Measurements from ENCODE around the gene PARD3. TPM values are rescaled to one million over a fixed set of nuclear protein-coding genes. Genes with fewer than 3 reads are reported as not detected.

The PARD3 gene
- total RNA-seq, 1 experiment from 2014 or later = 154 TPM

DNA sequence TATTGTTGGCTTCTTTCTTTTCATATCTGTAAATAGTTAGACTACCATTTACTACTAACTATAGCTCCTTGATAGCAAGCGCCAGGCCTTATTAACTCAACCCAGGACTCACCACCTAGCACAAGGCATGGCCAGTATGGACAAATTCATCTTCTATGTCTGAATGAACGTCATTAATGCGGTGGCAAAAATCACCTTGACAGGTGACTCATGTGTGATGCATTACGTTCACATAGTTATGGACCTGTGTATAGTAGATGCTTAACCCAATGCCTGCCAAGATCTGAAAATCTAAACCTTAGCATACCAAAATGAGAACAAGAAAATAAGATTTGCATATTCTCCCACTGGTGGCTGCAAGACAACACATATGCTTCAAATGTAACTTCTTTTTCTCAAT, 300.8 kb downstream of the PARD3 start:
- H3K79me2 ChIP-seq (ENCODE audit: low read length) = peaks cover 15% of the 10 kb centered on the region
- H3K9me3 ChIP-seq (ENCODE audit: low read length) = no peaks in the 10 kb centered on the region
- peaks cover 5% of the 10 kb centered on the region; the same call in 1 of the 2 replicates for H3K36me3 ChIP-seq (ENCODE audit: low read depth, low read length)
- no peaks in the 10 kb centered on the region for H3F3A ChIP-seq (ENCODE audit: low read length, unreplicated experiment)
- H3K4me2 ChIP-seq (ENCODE audit: low read length) = no peak overlapping the region
- DNase-seq (peak; percentile 88), ATAC-seq (peak; percentile 84)
- no TSS peak for BruUV-seq (replicated peaks)
- ChIA-PET CTCF (no interaction called here), POLR2A (ENCODE audit: unreplicated experiment) (no interaction called here)
- H3K4me3 ChIP-seq (ENCODE audit: low read length) = no peak overlapping the region
- TF ChIP-seq, protein P1, sequence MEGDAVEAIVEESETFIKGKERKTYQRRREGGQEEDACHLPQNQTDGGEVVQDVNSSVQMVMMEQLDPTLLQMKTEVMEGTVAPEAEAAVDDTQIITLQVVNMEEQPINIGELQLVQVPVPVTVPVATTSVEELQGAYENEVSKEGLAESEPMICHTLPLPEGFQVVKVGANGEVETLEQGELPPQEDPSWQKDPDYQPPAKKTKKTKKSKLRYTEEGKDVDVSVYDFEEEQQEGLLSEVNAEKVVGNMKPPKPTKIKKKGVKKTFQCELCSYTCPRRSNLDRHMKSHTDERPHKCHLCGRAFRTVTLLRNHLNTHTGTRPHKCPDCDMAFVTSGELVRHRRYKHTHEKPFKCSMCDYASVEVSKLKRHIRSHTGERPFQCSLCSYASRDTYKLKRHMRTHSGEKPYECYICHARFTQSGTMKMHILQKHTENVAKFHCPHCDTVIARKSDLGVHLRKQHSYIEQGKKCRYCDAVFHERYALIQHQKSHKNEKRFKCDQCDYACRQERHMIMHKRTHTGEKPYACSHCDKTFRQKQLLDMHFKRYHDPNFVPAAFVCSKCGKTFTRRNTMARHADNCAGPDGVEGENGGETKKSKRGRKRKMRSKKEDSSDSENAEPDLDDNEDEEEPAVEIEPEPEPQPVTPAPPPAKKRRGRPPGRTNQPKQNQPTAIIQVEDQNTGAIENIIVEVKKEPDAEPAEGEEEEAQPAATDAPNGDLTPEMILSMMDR (conservative IDR thresholded peaks at IDR 0.05; ENCODE audit: low read depth, low read length) = no peak
- no peak for TF ChIP-seq EZH2phosphoT487 (IDR thresholded peaks at IDR 0.05; ENCODE audit: borderline replicate concordance, low read length)
- no peak for TF ChIP-seq EZH2 (IDR thresholded peaks at IDR 0.05; ENCODE audit: low read length, unreplicated experiment)
- H3K27ac ChIP-seq (ENCODE audit: low read length) = peak overlapping the region; percentile 12
- no peaks in the 10 kb centered on the region for H4K20me1 ChIP-seq (ENCODE audit: low read length)
- intact Hi-C loops (cut with micrococcal nuclease) = no loop called here
- H3K9me2 ChIP-seq (replicated peaks; ENCODE audit: low read length) = no peaks in the 10 kb centered on the region
- H2AFZ ChIP-seq (ENCODE audit: low read length) = no peak overlapping the region
- H3K9ac ChIP-seq (ENCODE audit: low read length) = no peak overlapping the region
- H3K27me3 ChIP-seq (ENCODE audit: low read length) = no peaks in the 10 kb centered on the region
- H3K4me1 ChIP-seq (ENCODE audit: insufficient read depth, low read length) = peaks cover 15% of the 10 kb centered on the region

DNA sequence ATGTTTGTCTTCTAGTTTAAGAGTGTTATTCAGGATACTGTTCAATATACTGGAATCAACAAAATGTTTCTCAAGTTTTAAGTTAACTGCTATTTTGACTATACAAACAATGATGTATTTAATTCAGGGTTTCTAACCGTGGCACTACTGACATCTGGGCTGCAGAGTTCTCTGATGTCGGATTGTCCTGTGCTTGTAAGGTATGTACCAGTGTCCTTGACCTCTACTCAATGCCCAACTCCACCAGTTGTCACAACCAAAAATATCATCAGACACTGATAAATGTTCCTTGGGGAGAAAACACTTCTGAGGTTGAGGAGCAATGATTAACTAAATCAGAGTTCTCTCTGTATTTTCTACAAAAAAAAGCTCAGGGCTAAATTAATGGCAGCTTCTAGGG, 301.5 kb downstream of the PARD3 start:
- intact Hi-C loops (cut with micrococcal nuclease) = no loop called here
- TF ChIP-seq EZH2phosphoT487 (IDR thresholded peaks at IDR 0.05; ENCODE audit: borderline replicate concordance, low read length) = no peak
- TF ChIP-seq, protein P1 (conservative IDR thresholded peaks at IDR 0.05; ENCODE audit: low read depth, low read length) = no peak
- TF ChIP-seq EZH2 (IDR thresholded peaks at IDR 0.05; ENCODE audit: low read length, unreplicated experiment) = no peak
- H3K9me2 ChIP-seq (replicated peaks; ENCODE audit: low read length) = no peaks in the 10 kb centered on the region
- no peaks in the 10 kb centered on the region for H4K20me1 ChIP-seq (ENCODE audit: low read length)
- peaks cover 5% of the 10 kb centered on the region; the same call in 1 of the 2 replicates for H3K36me3 ChIP-seq (ENCODE audit: low read depth, low read length)
- peaks cover 10% of the 10 kb centered on the region for H3K4me1 ChIP-seq (ENCODE audit: insufficient read depth, low read length)
- H3K27me3 ChIP-seq (ENCODE audit: low read length) = no peaks in the 10 kb centered on the region
- no peaks in the 10 kb centered on the region for H3K9me3 ChIP-seq (ENCODE audit: low read length)
- H3K27ac ChIP-seq (ENCODE audit: low read length) = peak overlapping the region; percentile 12
- no peak overlapping the region for H2AFZ ChIP-seq (ENCODE audit: low read length)
- BruUV-seq (replicated peaks) = no TSS peak
- DNase-seq (no peak), ATAC-seq (no peak)
- H3F3A ChIP-seq (ENCODE audit: low read length, unreplicated experiment) = no peaks in the 10 kb centered on the region
- H3K4me2 ChIP-seq (ENCODE audit: low read length) = no peak overlapping the region
- ChIA-PET CTCF (no interaction called here), POLR2A (ENCODE audit: unreplicated experiment) (no interaction called here)
- no peak overlapping the region for H3K9ac ChIP-seq (ENCODE audit: low read length)
- no peak overlapping the region for H3K4me3 ChIP-seq (ENCODE audit: low read length)
- H3K79me2 ChIP-seq (ENCODE audit: low read length) = peaks cover 10% of the 10 kb centered on the region

DNA sequence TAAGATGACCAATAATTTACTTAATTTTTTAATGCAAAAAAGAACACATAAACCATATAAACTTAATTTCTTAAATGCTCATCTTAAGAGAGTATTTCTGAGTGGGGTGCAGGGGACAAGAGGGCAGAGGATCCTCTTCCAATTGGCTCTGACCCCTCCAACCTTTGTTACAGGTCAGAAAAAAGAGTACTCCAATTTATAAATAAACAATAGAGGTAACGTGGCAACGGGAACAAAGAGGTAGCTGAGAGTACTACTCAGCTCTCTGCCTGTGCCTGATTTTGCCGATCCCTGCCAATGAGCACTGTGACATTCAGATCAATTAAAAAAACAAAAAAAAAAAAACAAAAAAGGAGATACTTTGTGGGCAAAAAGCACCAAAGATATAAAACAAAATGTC, 307.9 kb downstream of the PARD3 start:
- ChIA-PET POLR2A (ENCODE audit: unreplicated experiment) (interaction anchor here (0.6 kb wide), 1 partner anchor 487 kb away, joined by 7 read pairs; no protein-coding TSS in a partner anchor), CTCF (no interaction called here)
- DNase-seq (no peak), ATAC-seq (no peak)
- no peak overlapping the region for H3K27ac ChIP-seq (ENCODE audit: low read length)
- BruUV-seq (replicated peaks) = no TSS peak
- peaks cover 5% of the 10 kb centered on the region; the same call in 1 of the 2 replicates for H4K20me1 ChIP-seq (ENCODE audit: low read length)
- H3K4me3 ChIP-seq (ENCODE audit: low read length) = no peak overlapping the region
- no peak overlapping the region for H3K9ac ChIP-seq (ENCODE audit: low read length)
- H3K79me2 ChIP-seq (ENCODE audit: low read length) = no peaks in the 10 kb centered on the region
- TF ChIP-seq EZH2phosphoT487 (IDR thresholded peaks at IDR 0.05; ENCODE audit: borderline replicate concordance, low read length) = no peak
- TF ChIP-seq, protein P1 (conservative IDR thresholded peaks at IDR 0.05; ENCODE audit: low read depth, low read length) = no peak
- no peak for TF ChIP-seq EZH2 (IDR thresholded peaks at IDR 0.05; ENCODE audit: low read length, unreplicated experiment)
- H3K4me1 ChIP-seq (ENCODE audit: insufficient read depth, low read length) = peaks cover 14% of the 10 kb centered on the region
- no peaks in the 10 kb centered on the region for H3K27me3 ChIP-seq (ENCODE audit: low read length)
- intact Hi-C loops (cut with micrococcal nuclease) = no loop called here
- no peaks in the 10 kb centered on the region for H3F3A ChIP-seq (ENCODE audit: low read length, unreplicated experiment)
- H3K4me2 ChIP-seq (ENCODE audit: low read length) = no peak overlapping the region
- H3K9me3 ChIP-seq (ENCODE audit: low read length) = no peaks in the 10 kb centered on the region
- no peaks in the 10 kb centered on the region for H3K36me3 ChIP-seq (ENCODE audit: low read depth, low read length)
- no peaks in the 10 kb centered on the region for H3K9me2 ChIP-seq (replicated peaks; ENCODE audit: low read length)
- no peak overlapping the region for H2AFZ ChIP-seq (ENCODE audit: low read length)
